Amygdala (tissue), 56 donors: ENCODE results near the gene FOSB.
"Not testable (repeated sequence)": the region's sequence is repeated elsewhere in the genome, so short reads cannot be mapped to it uniquely, and the experiment has no call there.

Source experiments
- DNase-seq, 56 donors: peaks; one replicate each; lab custom pipeline; 2025; lab: John Stamatoyannopoulos, UW

Gene FOSB

GRCh38 chr19:45467456-45468158 lies at the start of gene FOSB:
TSS of gene FOSB (plus strand) at chr19:45467996. CDS start at chr19:45468587, 591 bp downstream.
- DNase-seq, result peak; percentile 61 to 99 (median 92)

GRCh38 chr19:45418802-45419201 lies 49.0 kb upstream of the FOSB start:
- no peak for DNase-seq

GRCh38 chr19:45419396-45419795 lies 48.4 kb upstream of the FOSB start:
- DNase-seq, result peak in 32 of 56 donors; percentile 10 to 67 (median 27)

GRCh38 chr19:45419895-45420294 lies 47.9 kb upstream of the FOSB start:
- DNase-seq, result no peak

- DNase-seq, result no peak
Observed at GRCh38 chr19:45420356-45420755, 47.4 kb upstream of the FOSB start.

GRCh38 chr19:45420871-45421270 lies 46.9 kb upstream of the FOSB start:
- no peak for DNase-seq

GRCh38 chr19:45421947-45422498 lies 45.8 kb upstream of the FOSB start:
- no peak for DNase-seq

GRCh38 chr19:45423033-45423588 lies 44.7 kb upstream of the FOSB start:
- DNase-seq, result no peak

GRCh38 chr19:45423589-45424190 lies 44.1 kb upstream of the FOSB start, which contains the start of gene ERCC1:
TSS of gene ERCC1 (minus strand) at chr19:45423917. CDS start at chr19:45423374, 543 bp downstream.
- DNase-seq, result peak; percentile 33 to 95 (median 87)

GRCh38 chr19:45424191-45425058 lies 43.4 kb upstream of the FOSB start:
- DNase-seq, result peak in 13 of 56 donors; percentile 13 to 64 (median 48)

GRCh38 chr19:45428384-45429231 lies 39.2 kb upstream of the FOSB start:
- DNase-seq, result peak in 5 of 56 donors; percentile 14 to 34 (median 27)

GRCh38 chr19:45429896-45430295 lies 37.9 kb upstream of the FOSB start:
- not testable (repeated sequence) for DNase-seq

GRCh38 chr19:45431008-45431407 lies 36.8 kb upstream of the FOSB start:
- DNase-seq, result not testable (repeated sequence)

GRCh38 chr19:45432543-45432942 lies 35.3 kb upstream of the FOSB start:
- DNase-seq, result not testable (repeated sequence)

- DNase-seq, result no peak
Observed at GRCh38 chr19:45437328-45437727, 30.5 kb upstream of the FOSB start.

- DNase-seq, result no peak
Observed at GRCh38 chr19:45439190-45439568, 28.6 kb upstream of the FOSB start.

- DNase-seq, result peak in 54 of 56 donors; percentile 12 to 92 (median 72)
Observed at GRCh38 chr19:45439569-45440258, 28.1 kb upstream of the FOSB start.

GRCh38 chr19:45440259-45440638 lies 27.5 kb upstream of the FOSB start:
- peak in 1 of 56 donors; percentile 37 for DNase-seq
